IPS-18a (cell line): Measurements from ENCODE around the gene RELA.

ENCODE experiments used
- H3K27ac ChIP-seq: one replicate; pipeline ENCODE4 v1.5.1; 2013; ENCODE audit warnings: low read length
- H3K27me3 ChIP-seq: one replicate; pipeline ENCODE4 v1.6.1; 2013; ENCODE audit warnings: mild to moderate bottlenecking, low read length; ENCODE audit not compliant: control insufficient read depth, insufficient read depth
- H3K36me3 ChIP-seq: one replicate; pipeline ENCODE4 v1.6.1; 2013; ENCODE audit warnings: low read depth, low read length; ENCODE audit not compliant: control insufficient read depth
- H3K4me1 ChIP-seq: one replicate; pipeline ENCODE4 v1.6.1; 2013; ENCODE audit warnings: low read depth, low read length; ENCODE audit not compliant: control insufficient read depth
- H3K4me3 ChIP-seq: one replicate; pipeline ENCODE4 v1.5.1; 2013; ENCODE audit warnings: low read length
- H3K9ac ChIP-seq: one replicate; pipeline ENCODE4 v1.6.1; 2013; ENCODE audit warnings: mild to moderate bottlenecking, low read length, moderate library complexity
- H3K9me3 ChIP-seq: one replicate; pipeline ENCODE4 v1.6.1; 2013; ENCODE audit warnings: low read depth, low read length; ENCODE audit not compliant: control insufficient read depth

The RELA gene

DNA sequence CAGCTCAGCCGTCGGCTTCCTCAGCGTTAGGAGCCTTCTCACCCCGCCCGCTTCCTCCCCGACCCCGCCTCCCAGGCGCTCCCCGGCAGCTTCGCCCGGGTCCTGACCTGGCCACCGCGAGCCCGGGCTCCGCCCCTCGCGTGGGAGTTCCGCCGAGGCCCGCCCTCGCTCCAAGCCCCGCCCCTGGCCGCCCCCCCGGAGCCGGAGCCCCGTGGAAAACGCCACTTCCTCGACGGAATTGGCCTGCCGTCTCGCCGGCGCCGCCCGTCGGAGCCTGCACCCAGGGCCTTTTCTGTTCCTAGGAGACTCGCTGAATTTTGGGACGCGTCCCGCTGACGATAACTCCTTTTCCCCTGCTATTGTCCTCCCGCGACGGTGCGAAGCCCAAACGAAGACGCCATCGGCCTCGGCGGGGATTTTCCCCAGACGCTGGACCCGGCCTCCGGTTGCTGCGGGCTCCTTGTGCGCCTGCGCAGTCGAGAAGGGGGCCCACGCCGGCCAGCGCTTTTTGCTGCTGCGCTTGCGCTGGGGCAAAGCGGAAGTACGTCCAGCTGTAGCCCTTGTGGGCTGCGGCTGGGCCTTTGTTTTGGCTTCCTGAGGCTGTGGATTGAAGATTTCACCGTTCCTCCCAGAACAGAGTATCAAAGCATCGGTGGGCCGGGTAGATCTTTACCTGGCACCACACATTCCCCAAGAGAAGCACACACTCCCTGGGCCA, 10.0 kb downstream of the RELA start:
- Histone ChIP-seq H3K9me3 (no peaks in the 10 kb centered on the region), H3K27ac (peak overlapping the region; percentile 73), H3K36me3 (peaks cover 21% of the 10 kb centered on the region), H3K4me1 (peaks cover 5% of the 10 kb centered on the region), H3K9ac (peak overlapping the region; percentile 69), H3K4me3 (peak overlapping the region; percentile 64), H3K27me3 (peaks cover 6% of the 10 kb centered on the region)

DNA sequence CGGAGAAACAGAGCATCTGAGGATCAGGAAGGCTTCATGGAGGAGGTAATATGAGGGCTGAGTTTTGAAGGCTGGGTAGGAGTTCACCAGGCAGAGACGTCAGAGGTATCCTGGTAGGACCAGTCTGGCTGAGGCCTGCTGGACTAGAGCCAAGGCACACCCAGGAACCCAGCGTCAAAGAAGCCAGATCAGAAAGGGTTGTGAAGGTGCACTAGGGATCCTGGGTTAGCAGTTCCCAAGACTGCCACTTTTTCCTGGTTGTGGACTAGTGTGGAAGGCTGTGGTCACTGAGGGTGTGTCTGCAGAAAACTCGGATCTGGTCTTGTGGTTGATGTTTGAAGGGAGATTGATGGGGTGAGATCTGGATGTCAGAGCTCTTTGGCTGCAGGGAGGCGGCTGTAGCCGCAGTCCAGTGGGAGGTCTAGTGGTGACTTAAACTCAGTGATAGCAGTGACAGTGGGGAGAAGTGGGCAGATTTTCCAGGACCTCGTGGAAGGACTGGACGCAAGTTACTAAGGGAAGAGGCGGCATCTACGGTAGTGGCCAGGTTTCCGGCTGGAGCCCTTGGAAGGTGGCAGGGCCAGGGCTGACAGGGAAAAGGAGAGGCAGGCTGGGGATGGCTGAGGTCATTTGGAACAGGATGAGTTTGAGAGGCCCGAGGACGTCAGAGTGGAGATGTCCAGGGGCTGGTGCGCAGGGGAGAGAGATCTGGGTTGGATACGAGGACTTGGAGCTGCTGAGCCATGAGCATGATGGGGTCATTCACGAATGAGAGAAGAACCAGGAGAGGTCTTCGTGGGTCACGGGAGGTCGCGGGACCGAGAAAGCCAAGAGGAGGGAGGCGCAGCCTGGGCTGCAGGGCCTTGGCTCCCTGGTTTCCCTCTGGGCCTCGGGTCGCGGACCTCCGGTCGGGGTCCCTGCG, 10.9 kb downstream of the RELA start:
- Histone ChIP-seq H3K27me3 (peaks cover 9% of the 10 kb centered on the region), H3K4me3 (peak overlapping the region; percentile 64), H3K36me3 (peaks cover 13% of the 10 kb centered on the region), H3K27ac (no peak overlapping the region), H3K9me3 (no peaks in the 10 kb centered on the region), H3K9ac (no peak overlapping the region), H3K4me1 (peaks cover 5% of the 10 kb centered on the region)

DNA sequence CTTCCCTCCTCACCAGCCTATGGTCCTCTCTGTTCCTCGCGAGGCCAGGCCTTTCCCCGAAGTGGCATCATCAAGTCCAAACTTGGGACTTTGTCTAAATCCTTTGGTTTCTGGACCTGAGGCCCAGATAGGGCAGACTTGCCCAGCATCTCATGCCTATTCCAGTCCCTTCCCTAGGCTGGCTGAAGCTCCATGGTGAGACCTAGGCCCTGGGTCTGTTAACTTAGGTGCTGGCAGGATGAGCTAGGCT, 11.5 kb downstream of the RELA start:
- Histone ChIP-seq H3K36me3 (peaks cover 13% of the 10 kb centered on the region), H3K4me3 (no peak overlapping the region), H3K4me1 (peaks cover 5% of the 10 kb centered on the region), H3K27ac (no peak overlapping the region), H3K9ac (no peak overlapping the region), H3K9me3 (no peaks in the 10 kb centered on the region), H3K27me3 (peaks cover 9% of the 10 kb centered on the region)

DNA sequence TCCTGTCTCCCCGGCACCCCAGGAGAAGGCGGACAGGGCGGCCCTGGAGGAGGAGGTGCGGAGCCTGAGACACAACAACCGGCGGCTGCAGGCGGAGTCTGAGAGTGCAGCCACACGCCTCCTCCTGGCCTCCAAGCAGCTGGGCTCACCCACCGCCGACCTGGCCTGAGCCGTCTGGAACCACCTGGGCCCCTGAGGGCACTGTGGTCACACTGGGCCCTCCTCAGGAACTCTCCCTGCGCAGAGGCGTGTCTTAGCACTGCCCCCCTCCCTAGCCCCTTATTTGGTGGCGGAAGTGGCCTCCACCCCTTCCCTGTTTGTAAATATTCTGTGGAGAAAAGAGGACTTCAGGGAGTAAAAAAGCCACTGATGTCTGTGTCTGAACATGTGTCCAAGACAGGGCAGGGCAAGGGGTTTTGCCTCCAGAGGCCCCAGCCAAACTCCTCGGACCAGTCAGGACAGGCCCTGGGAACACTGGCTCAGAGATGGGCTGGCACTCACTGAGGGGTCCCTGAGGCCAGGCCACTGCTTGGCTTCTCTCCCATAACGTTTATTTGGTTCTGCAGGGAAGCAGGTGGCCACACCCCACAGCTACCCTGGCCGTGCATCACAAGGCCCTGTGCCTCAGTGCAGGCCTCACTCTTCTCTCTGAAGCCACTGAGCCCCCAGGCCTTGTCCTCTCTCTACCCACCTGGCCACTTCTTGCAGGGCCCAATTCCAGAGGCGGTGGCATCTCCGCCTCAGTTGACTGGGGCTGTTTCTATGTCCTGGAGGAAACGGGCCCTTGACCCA, 12.0 kb downstream of the RELA start:
- no peak overlapping the region for H3K4me3 ChIP-seq
- no peaks in the 10 kb centered on the region for H3K9me3 ChIP-seq
- H3K36me3 ChIP-seq: peaks cover 10% of the 10 kb centered on the region
- peaks cover 9% of the 10 kb centered on the region for H3K27me3 ChIP-seq
- no peak overlapping the region for H3K27ac ChIP-seq
- peaks cover 5% of the 10 kb centered on the region for H3K4me1 ChIP-seq
- no peak overlapping the region for H3K9ac ChIP-seq

DNA sequence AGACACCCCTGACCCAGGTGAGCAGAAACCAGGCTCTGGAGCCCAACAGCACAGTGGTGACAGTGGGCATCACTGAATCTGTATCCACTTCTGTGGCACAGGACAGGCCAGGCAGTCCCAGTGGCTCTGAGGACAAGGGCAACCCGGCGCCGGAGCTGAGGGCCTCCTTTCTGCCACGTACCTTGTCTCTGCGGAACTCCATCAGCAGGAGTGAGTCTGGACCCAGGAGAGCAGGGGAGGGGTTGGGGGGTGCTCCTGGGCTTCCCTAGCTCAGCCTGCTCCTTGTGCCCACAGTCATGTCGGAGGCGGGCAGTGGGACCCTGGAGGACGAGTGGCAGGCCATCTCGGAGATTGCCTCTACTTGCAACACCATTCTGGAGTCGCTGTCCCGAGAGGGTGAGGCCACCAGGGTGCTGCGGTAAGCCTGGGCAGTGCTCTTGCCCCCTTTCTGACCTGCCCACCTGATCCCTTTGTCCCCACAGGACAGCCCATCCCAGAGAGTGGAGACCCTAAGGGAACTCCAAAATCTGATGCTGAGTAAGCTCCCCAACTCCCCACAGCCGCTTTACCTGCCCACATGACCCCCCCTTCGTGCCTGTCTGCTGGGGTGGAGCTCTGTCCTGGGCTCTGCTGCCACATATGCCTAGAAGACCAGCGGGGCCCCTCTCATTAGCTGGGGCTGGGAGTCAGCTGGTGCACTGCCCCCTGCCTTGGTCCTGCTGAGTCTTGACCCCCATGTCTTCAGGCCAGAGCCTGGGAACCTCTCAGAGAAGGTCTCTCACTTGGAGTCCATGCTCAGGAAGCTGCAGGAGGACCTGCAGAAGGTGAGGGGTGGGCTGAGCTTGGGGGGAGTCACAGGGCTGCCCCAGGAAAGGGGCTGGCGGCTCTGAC, 12.8 kb downstream of the RELA start:
- Histone ChIP-seq H3K27me3 (peaks cover 9% of the 10 kb centered on the region), H3K27ac (no peak overlapping the region), H3K4me1 (peaks cover 5% of the 10 kb centered on the region), H3K4me3 (no peak overlapping the region), H3K36me3 (peaks cover 2% of the 10 kb centered on the region), H3K9me3 (no peaks in the 10 kb centered on the region), H3K9ac (no peak overlapping the region)

DNA sequence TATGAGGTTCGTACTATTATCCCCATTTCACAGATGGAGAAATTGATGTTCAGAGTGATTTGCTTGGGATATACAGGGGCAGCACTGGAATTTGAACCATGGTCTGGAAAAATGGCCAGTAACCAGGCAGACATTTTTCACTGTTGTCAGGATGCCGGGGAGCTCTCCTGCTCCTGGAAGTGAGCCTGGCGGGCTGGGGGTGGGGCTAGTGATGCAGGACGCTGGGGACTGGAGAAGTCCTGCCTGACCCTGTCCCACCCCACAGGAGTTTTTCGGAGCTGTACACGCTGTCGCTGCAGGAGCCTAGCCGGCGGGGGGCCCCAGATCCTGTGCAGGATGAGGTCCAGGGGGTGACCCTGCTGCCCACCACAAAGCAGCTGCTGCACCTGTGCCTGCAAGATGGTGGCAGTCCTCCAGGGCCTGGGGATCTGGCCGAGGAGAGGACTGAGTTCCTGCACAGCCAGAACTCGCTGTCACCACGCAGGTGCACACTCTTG, 13.7 kb downstream of the RELA start:
- Histone ChIP-seq H3K9ac (no peak overlapping the region), H3K4me3 (no peak overlapping the region), H3K36me3 (no peaks in the 10 kb centered on the region), H3K9me3 (no peaks in the 10 kb centered on the region), H3K27ac (no peak overlapping the region), H3K27me3 (peaks cover 9% of the 10 kb centered on the region), H3K4me1 (peaks cover 5% of the 10 kb centered on the region)

DNA sequence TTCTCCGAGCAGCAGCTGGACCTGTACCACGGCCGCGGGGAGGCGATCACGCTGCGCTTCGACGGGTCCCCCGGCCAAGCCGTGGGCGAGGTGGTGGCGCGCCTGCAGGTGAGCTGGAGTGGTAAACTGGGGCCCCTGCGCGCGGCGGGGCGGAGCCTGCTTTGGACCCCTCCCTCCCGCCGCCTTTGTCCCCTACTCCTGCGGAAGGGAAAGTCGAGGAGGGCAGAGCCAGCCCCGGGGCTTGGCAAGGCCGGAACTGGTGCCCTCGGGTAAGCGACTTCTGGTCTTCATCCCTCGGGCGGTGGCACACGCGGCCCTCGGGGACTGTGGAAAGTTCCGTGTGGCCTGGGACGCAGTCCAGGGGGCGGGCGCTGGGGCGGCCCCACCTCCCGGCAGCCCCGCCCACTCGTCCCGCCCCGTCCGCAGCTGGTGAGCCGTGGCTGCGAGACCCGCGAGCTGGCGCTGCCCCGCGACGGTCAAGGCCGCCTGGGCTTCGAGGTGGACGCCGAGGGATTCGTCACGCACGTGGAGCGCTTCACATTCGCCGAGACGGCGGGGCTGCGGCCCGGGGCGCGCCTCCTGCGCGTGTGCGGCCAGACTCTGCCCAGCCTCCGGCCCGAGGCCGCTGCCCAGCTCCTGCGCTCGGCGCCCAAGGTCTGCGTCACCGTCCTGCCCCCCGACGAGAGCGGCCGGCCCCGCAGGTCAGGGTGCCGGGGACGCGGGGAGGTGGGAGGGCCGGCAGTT, 15.6 kb downstream of the RELA start:
- Histone ChIP-seq H3K36me3 (no peaks in the 10 kb centered on the region), H3K9me3 (no peaks in the 10 kb centered on the region), H3K27ac (no peak overlapping the region), H3K4me3 (peak overlapping the region; percentile 67), H3K4me1 (no peaks in the 10 kb centered on the region), H3K9ac (peak overlapping the region; percentile 49), H3K27me3 (peaks cover 9% of the 10 kb centered on the region)

DNA sequence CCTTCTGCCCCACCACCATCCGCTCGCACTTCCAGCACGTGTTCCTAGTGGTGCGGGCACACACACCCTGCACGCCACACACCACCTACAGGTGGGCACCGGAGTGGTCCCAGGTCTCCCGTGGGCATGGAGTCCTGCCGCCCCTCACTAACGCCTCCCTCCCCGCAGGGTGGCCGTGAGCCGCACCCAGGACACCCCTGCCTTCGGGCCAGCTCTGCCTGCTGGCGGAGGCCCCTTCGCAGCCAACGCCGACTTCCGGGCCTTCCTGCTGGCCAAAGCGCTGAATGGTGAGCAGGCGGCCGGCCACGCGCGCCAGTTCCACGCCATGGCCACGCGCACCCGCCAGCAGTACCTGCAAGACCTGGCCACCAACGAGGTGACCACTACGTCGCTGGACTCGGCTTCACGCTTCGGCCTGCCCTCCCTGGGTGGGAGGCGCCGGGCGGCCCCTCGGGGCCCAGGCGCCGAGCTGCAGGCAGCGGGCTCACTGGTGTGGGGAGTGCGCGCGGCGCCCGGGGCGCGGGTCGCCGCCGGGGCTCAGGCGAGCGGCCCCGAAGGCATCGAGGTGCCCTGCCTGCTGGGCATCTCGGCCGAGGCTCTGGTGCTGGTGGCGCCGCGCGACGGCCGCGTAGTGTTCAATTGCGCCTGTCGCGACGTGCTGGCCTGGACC, 16.3 kb downstream of the RELA start:
- Histone ChIP-seq H3K9me3 (no peaks in the 10 kb centered on the region), H3K4me1 (peaks cover 3% of the 10 kb centered on the region), H3K9ac (no peak overlapping the region), H3K36me3 (no peaks in the 10 kb centered on the region), H3K27me3 (peaks cover 9% of the 10 kb centered on the region), H3K27ac (no peak overlapping the region), H3K4me3 (peak overlapping the region; percentile 67)

DNA sequence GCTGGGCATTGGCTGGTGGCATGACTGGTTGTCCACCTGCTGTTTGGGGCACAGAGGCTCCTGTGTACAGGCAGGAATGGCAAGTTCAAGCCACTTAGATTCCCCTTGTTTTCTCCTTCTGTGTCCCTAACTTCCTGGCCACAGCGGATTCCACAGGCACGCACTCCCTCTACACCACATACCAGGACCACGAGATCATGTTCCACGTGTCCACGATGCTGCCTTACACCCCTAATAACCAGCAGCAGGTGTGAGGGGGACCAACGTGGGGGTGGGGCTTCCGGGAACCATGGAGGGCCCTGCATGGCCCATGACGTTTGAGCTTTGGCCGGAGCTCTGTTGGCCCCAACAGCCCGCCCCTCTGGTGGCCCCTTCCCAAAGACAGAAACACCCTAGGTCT, 17.0 kb downstream of the RELA start:
- Histone ChIP-seq H3K4me3 (no peak overlapping the region), H3K27me3 (peaks cover 9% of the 10 kb centered on the region), H3K4me1 (peaks cover 3% of the 10 kb centered on the region), H3K9ac (no peak overlapping the region), H3K36me3 (no peaks in the 10 kb centered on the region), H3K27ac (no peak overlapping the region), H3K9me3 (no peaks in the 10 kb centered on the region)

DNA sequence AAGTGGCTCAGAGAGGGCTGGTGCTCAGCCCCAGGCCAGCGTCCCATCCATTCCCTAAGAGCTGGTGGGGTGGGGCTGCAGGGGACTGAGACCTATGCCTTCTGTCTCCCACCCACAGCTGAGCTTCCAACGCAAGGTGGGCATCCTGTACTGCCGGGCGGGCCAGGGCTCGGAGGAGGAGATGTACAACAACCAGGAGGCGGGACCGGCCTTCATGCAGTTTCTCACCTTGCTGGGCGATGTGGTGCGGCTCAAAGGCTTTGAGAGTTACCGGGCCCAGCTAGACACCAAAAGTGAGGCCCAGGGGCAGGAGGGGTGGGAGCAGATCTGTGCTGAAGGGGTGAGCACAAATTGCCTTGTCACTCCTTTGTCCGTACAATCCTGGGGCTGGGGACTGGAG, 17.9 kb downstream of the RELA start:
- Histone ChIP-seq H3K9ac (no peak overlapping the region), H3K27me3 (peaks cover 9% of the 10 kb centered on the region), H3K4me3 (no peak overlapping the region), H3K27ac (no peak overlapping the region), H3K9me3 (no peaks in the 10 kb centered on the region), H3K36me3 (no peaks in the 10 kb centered on the region), H3K4me1 (peaks cover 3% of the 10 kb centered on the region)
